GM23338 (cell line): ENCODE data around the gene KAZN. TPM values are rescaled to one million over a fixed set of nuclear protein-coding genes. Genes with fewer than 3 reads are reported as not detected.

Source experiments
- ATAC-seq: fragments of 200-7000 bp; cut with Tn5 transposase; 3 replicates; pipeline ENCODE4 v1.9.1; 2020
- DNase-seq: peaks from one replicate; pipeline ENCODE4 v3.0.0-alpha.2; 2015; ENCODE audit warnings: low spot score
- H2AFZ ChIP-seq: fragments of 200-600 bp; sonication (generic); 2 replicates; pipeline ENCODE4 v1.8.0; 2016; ENCODE audit warnings: antibody characterized with exemption, mild to moderate bottlenecking, moderate library complexity
- H3F3A ChIP-seq: fragments of 200-600 bp; sonication (generic); replicated peaks from 2 replicates; pipeline ENCODE4 v1.8.0; 2017; ENCODE audit warnings: antibody characterized with exemption, mixed run types, low read depth
- H3K27ac ChIP-seq: fragments of 200-600 bp; sonication (generic); 2 replicates; pipeline ENCODE4 v1.6.1; 2016; ENCODE audit warnings: low read depth
- H3K27me3 ChIP-seq: fragments of 200-600 bp; sonication (generic); 2 replicates; pipeline ENCODE4 v1.8.0; 2016; ENCODE audit warnings: mild to moderate bottlenecking, mixed run types, moderate library complexity; ENCODE audit not compliant: insufficient read depth
- H3K36me3 ChIP-seq: fragments of 200-600 bp; sonication (generic); 2 replicates; pipeline ENCODE4 v1.8.0; 2016; ENCODE audit warnings: mild to moderate bottlenecking; ENCODE audit not compliant: insufficient read depth
- H3K4me1 ChIP-seq: fragments of 200-600 bp; sonication (generic); 2 replicates; pipeline ENCODE4 v1.8.0; 2016; ENCODE audit warnings: mild to moderate bottlenecking, moderate library complexity; ENCODE audit not compliant: insufficient read depth
- H3K4me2 ChIP-seq: fragments of 200-600 bp; sonication (generic); 2 replicates; pipeline ENCODE4 v1.7.1; 2017; ENCODE audit warnings: mixed run types
- H3K4me3 ChIP-seq: fragments of 200-600 bp; sonication (generic); 2 replicates; pipeline ENCODE4 v1.6.1; 2016; ENCODE audit warnings: mixed run types
- H3K79me2 ChIP-seq: fragments of 200-600 bp; sonication (generic); replicated peaks from 2 replicates; pipeline ENCODE4 v1.8.0; 2017; ENCODE audit warnings: mild to moderate bottlenecking; ENCODE audit not compliant: insufficient read depth
- H3K9me2 ChIP-seq: fragments of 200-600 bp; sonication (generic); 2 replicates; pipeline ENCODE4 v1.8.0; 2017; ENCODE audit not compliant: insufficient read depth
- H4K20me1 ChIP-seq: fragments of 200-600 bp; sonication (generic); replicated peaks from 2 replicates; pipeline ENCODE4 v1.8.0; 2017; ENCODE audit warnings: mild to moderate bottlenecking; ENCODE audit not compliant: insufficient read depth
- H3K27ac Mint-ChIP-seq: 2 replicates; pipeline ENCODE4 v1.8.0; 2020; ENCODE audit warnings: inconsistent platforms, mild to moderate bottlenecking, moderate library complexity, mixed read lengths
- H3K27me3 Mint-ChIP-seq: 3 replicates; pipeline ENCODE4 v1.8.0; 2022; ENCODE audit warnings: low read depth, mild to moderate bottlenecking, moderate library complexity, mixed read lengths, inconsistent platforms; ENCODE audit not compliant: insufficient read depth, poor library complexity
- H3K36me3 Mint-ChIP-seq: 3 replicates; pipeline ENCODE4 v1.8.0; 2021; ENCODE audit warnings: low read depth, mild to moderate bottlenecking, inconsistent platforms, moderate library complexity, mixed read lengths
- H3K4me1 Mint-ChIP-seq: 3 replicates; pipeline ENCODE4 v1.8.0; 2020; ENCODE audit warnings: mild to moderate bottlenecking, inconsistent platforms, mixed read lengths
- H3K4me3 Mint-ChIP-seq: 3 replicates; pipeline ENCODE4 v1.8.0; 2021; ENCODE audit warnings: moderate library complexity, mild to moderate bottlenecking, inconsistent platforms, mixed read lengths
- H3K9me3 Mint-ChIP-seq: 3 replicates; pipeline ENCODE4 v1.8.0; 2020; ENCODE audit warnings: moderate library complexity, mild to moderate bottlenecking, inconsistent platforms, mixed read lengths
- JUNB ChIP-seq: IDR thresholded peaks from one replicate; pipeline ENCODE4 v1.6.1; 2016; ENCODE audit warnings: antibody characterized with exemption; ENCODE audit not compliant: unreplicated experiment
- NANOG ChIP-seq: IDR thresholded peaks from 2 replicates; pipeline ENCODE4 v1.6.1; 2016; ENCODE audit warnings: antibody characterized with exemption, borderline replicate concordance
- POLR2AphosphoS5 ChIP-seq: IDR thresholded peaks from 2 replicates; pipeline ENCODE4 v1.6.1; 2016; ENCODE audit warnings: antibody characterized with exemption, low read depth
- STAT1 ChIP-seq: IDR thresholded peaks from one replicate; pipeline ENCODE4 v1.6.1; 2016; ENCODE audit warnings: antibody characterized with exemption; ENCODE audit not compliant: unreplicated experiment
- polyA plus RNA-seq: library from polyadenylated mRNA; unstranded; fragments of >200 nt; fragmentation: Nextera tagmentation; extraction: Ambion mirVana; gene quantifications from 2 replicates; pipeline ENCODE4 v1.2.1, GENCODE V29; 2016
- total RNA-seq: library from RNA; depleted of rRNA; stranded (reverse); fragments of >200 nt; shearing (Covaris generic); gene quantifications from 2 replicates; pipeline ENCODE4 v1.2.3, GENCODE V29; 2014
- TF ChIP-seq, protein P1 (sequence below), 2 experiments: fragments of 200-600 bp in 1 of 2; sonication (generic) in 1 of 2; conservative IDR thresholded peaks; 2 replicates each; pipeline versions ENCODE4 v1.5.1 to v1.6.1; 2016 to 2017; ENCODE audit warnings: antibody characterized with exemption in 2 of 2, low read depth in 2 of 2, mild to moderate bottlenecking in 2 of 2, moderate library complexity in 1 of 2
- TF ChIP-seq, protein P2 (sequence below): IDR thresholded peaks from one replicate; pipeline ENCODE4 v1.6.1; 2018; ENCODE audit warnings: antibody characterized with exemption; ENCODE audit not compliant: unreplicated experiment
- TF ChIP-seq, protein P3 (sequence below): IDR thresholded peaks from 2 replicates; pipeline ENCODE4 v1.6.1; 2016; ENCODE audit warnings: antibody characterized with exemption
- TF ChIP-seq, protein P4 (sequence below): fragments of 250-450 bp; sonication (Bioruptor Pico); IDR thresholded peaks from 2 replicates; pipeline ENCODE4 v1.5.0; 2020; ENCODE audit warnings: mild to moderate bottlenecking, moderate library complexity

KAZN gene
- total and polyA plus RNA-seq, 2 experiments from 2014 or later = 9.9 to 15.0 TPM

DNA sequence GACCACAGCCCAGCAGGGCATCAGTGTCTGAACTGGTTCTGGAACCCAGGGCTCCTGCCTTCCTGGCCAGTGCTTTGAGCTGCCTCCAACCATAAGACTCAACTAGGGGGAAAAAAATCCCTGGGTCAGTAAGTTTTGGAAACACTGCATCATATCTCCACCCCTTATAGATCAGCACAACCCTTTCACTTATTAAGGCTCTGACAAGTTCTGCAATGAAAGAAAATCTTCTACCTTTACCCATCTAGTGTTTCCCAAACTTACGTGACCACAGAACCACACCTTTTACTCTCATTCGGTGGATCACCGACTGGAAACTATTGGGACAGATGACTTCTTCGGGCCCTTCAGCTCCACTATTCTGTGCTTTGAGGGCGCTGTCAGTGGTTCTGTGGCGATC lies 476.7 kb downstream of the KAZN start:
- no peaks in the 10 kb centered on the region for H3K36me3 Mint-ChIP-seq
- Histone ChIP-seq H3F3A (no peaks in the 10 kb centered on the region), H2AFZ (no peak overlapping the region), H3K79me2 (no peaks in the 10 kb centered on the region), H3K27ac (no peak overlapping the region), H3K27me3 (no peaks in the 10 kb centered on the region), H4K20me1 (no peaks in the 10 kb centered on the region), H3K4me3 (no peak overlapping the region), H3K9me2 (no peaks in the 10 kb centered on the region), H3K4me2 (no peak overlapping the region), H3K36me3 (no peaks in the 10 kb centered on the region), H3K4me1 (no peaks in the 10 kb centered on the region)
- no peak overlapping the region for H3K4me3 Mint-ChIP-seq
- no peak overlapping the region for H3K27ac Mint-ChIP-seq
- peaks cover 4% of the 10 kb centered on the region; the same call in 1 of the 3 replicates for H3K4me1 Mint-ChIP-seq
- DNase-seq = no peak
- TF ChIP-seq, protein P1, sequence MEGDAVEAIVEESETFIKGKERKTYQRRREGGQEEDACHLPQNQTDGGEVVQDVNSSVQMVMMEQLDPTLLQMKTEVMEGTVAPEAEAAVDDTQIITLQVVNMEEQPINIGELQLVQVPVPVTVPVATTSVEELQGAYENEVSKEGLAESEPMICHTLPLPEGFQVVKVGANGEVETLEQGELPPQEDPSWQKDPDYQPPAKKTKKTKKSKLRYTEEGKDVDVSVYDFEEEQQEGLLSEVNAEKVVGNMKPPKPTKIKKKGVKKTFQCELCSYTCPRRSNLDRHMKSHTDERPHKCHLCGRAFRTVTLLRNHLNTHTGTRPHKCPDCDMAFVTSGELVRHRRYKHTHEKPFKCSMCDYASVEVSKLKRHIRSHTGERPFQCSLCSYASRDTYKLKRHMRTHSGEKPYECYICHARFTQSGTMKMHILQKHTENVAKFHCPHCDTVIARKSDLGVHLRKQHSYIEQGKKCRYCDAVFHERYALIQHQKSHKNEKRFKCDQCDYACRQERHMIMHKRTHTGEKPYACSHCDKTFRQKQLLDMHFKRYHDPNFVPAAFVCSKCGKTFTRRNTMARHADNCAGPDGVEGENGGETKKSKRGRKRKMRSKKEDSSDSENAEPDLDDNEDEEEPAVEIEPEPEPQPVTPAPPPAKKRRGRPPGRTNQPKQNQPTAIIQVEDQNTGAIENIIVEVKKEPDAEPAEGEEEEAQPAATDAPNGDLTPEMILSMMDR (conservative IDR thresholded peaks at IDR 0.05; ENCODE audit: low read depth in 2 of 2) = no peak
- no peak for TF ChIP-seq STAT1
- no peak for TF ChIP-seq JUNB
- TF ChIP-seq NANOG = no peak
- TF ChIP-seq, protein P2, sequence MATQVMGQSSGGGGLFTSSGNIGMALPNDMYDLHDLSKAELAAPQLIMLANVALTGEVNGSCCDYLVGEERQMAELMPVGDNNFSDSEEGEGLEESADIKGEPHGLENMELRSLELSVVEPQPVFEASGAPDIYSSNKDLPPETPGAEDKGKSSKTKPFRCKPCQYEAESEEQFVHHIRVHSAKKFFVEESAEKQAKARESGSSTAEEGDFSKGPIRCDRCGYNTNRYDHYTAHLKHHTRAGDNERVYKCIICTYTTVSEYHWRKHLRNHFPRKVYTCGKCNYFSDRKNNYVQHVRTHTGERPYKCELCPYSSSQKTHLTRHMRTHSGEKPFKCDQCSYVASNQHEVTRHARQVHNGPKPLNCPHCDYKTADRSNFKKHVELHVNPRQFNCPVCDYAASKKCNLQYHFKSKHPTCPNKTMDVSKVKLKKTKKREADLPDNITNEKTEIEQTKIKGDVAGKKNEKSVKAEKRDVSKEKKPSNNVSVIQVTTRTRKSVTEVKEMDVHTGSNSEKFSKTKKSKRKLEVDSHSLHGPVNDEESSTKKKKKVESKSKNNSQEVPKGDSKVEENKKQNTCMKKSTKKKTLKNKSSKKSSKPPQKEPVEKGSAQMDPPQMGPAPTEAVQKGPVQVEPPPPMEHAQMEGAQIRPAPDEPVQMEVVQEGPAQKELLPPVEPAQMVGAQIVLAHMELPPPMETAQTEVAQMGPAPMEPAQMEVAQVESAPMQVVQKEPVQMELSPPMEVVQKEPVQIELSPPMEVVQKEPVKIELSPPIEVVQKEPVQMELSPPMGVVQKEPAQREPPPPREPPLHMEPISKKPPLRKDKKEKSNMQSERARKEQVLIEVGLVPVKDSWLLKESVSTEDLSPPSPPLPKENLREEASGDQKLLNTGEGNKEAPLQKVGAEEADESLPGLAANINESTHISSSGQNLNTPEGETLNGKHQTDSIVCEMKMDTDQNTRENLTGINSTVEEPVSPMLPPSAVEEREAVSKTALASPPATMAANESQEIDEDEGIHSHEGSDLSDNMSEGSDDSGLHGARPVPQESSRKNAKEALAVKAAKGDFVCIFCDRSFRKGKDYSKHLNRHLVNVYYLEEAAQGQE = no peak
- TF ChIP-seq, protein P3, sequence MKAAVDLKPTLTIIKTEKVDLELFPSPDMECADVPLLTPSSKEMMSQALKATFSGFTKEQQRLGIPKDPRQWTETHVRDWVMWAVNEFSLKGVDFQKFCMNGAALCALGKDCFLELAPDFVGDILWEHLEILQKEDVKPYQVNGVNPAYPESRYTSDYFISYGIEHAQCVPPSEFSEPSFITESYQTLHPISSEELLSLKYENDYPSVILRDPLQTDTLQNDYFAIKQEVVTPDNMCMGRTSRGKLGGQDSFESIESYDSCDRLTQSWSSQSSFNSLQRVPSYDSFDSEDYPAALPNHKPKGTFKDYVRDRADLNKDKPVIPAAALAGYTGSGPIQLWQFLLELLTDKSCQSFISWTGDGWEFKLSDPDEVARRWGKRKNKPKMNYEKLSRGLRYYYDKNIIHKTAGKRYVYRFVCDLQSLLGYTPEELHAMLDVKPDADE = no peak
- TF ChIP-seq, protein P4, sequence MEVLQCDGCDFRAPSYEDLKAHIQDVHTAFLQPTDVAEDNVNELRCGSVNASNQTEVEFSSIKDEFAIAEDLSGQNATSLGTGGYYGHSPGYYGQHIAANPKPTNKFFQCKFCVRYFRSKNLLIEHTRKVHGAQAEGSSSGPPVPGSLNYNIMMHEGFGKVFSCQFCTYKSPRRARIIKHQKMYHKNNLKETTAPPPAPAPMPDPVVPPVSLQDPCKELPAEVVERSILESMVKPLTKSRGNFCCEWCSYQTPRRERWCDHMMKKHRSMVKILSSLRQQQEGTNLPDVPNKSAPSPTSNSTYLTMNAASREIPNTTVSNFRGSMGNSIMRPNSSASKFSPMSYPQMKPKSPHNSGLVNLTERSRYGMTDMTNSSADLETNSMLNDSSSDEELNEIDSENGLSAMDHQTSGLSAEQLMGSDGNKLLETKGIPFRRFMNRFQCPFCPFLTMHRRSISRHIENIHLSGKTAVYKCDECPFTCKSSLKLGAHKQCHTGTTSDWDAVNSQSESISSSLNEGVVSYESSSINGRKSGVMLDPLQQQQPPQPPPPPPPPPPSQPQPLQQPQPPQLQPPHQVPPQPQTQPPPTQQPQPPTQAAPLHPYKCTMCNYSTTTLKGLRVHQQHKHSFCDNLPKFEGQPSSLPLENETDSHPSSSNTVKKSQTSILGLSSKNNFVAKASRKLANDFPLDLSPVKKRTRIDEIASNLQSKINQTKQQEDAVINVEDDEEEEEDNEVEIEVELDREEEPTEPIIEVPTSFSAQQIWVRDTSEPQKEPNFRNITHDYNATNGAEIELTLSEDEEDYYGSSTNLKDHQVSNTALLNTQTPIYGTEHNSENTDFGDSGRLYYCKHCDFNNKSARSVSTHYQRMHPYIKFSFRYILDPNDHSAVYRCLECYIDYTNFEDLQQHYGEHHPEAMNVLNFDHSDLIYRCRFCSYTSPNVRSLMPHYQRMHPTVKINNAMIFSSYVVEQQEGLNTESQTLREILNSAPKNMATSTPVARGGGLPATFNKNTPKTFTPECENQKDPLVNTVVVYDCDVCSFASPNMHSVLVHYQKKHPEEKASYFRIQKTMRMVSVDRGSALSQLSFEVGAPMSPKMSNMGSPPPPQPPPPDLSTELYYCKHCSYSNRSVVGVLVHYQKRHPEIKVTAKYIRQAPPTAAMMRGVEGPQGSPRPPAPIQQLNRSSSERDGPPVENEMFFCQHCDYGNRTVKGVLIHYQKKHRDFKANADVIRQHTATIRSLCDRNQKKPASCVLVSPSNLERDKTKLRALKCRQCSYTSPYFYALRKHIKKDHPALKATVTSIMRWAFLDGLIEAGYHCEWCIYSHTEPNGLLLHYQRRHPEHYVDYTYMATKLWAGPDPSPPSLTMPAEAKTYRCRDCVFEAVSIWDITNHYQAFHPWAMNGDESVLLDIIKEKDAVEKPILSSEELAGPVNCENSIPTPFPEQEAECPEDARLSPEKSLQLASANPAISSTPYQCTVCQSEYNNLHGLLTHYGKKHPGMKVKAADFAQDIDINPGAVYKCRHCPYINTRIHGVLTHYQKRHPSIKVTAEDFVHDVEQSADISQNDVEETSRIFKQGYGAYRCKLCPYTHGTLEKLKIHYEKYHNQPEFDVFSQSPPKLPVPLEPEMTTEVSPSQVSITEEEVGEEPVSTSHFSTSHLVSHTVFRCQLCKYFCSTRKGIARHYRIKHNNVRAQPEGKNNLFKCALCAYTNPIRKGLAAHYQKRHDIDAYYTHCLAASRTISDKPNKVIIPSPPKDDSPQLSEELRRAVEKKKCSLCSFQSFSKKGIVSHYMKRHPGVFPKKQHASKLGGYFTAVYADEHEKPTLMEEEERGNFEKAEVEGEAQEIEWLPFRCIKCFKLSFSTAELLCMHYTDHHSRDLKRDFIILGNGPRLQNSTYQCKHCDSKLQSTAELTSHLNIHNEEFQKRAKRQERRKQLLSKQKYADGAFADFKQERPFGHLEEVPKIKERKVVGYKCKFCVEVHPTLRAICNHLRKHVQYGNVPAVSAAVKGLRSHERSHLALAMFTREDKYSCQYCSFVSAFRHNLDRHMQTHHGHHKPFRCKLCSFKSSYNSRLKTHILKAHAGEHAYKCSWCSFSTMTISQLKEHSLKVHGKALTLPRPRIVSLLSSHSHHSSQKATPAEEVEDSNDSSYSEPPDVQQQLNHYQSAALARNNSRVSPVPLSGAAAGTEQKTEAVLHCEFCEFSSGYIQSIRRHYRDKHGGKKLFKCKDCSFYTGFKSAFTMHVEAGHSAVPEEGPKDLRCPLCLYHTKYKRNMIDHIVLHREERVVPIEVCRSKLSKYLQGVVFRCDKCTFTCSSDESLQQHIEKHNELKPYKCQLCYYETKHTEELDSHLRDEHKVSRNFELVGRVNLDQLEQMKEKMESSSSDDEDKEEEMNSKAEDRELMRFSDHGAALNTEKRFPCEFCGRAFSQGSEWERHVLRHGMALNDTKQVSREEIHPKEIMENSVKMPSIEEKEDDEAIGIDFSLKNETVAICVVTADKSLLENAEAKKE = no peak
- TF ChIP-seq POLR2AphosphoS5 = no peak
- no peaks in the 10 kb centered on the region; the same call in 2 of the 3 replicates for H3K9me3 Mint-ChIP-seq
- H3K27me3 Mint-ChIP-seq = peaks cover 7% of the 10 kb centered on the region
- no peak for ATAC-seq
